CD4-positive, alpha-beta T cell treated with Interleukin-6 for 4 hours (primary cell): ENCODE data around the gene MYZAP.

Experiments used
- DNase-seq: peaks from one replicate; pipeline ENCODE4 v3.0.0-alpha.2; 2020; ENCODE audit warnings: mixed read lengths

MYZAP gene

DNA sequence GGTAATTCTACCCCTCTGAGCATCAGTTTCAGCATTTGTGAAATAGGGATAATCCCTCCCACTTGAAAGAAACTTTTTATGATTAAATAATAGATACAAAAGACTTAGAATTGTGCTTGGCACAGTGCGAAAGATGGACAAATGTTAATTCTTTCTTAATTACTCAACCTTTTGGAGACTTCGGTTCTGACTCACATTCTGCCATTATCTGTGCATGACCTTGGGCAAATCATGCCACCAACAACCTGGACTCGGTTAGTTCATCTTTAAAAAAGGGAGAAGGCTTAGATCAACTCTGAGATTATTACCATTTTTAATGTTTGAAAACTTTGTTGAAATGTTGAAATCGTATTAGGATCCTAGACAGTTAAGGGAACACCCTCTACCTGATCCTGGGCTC, 74.2 kb downstream of the MYZAP start:
- DNase-seq, result no peak

DNA sequence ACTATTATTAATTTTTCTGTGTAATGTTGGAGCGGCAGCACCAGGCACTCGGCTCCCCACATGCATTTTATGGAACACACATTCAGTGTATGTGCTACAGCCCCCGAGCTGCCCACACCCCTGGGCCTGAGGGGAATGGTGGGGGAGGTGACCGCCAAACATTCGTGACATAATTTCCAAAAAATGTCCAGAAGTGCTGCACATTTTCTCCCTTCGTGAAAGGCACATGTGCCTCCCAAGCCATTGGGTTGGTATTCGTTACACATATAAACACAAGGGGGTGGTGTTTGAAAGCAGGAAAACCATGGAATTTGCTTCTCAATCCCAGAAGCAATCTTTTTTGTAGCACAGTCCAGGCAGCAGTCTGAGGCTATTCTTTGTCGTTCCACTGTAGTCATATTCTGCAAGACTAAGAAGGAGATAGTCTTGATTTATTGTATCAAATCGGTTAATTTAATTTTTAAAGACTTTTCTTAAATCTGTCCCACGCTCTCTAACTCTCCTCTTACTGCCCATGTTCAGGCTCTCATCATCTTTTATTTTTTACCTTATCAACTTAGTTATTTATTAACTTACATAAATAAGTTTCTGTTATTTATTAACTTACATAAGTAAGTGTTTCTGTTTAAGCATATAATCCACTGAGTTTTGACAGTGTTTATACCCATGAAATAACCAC, 75.6 kb downstream of the MYZAP start:
- DNase-seq, result no peak

DNA sequence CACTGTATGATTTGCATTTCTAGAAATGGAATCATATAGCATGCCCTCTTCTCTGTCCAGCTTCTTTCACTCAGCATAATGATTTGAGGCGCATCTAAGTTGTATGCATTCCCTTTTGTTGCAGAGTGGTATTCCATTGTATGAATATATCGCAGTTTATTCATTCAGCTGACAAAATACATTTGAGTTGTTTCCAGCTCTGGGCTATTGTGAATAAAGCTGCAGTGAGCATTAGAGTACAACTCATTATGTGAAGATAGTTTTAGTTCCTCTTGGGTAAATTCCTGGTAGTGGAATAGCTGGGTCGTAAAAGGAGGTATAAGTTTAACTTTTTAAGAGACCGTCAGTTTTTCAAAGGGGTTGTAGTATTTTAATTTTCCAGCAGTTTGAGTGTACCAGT, 76.3 kb downstream of the MYZAP start:
- no peak for DNase-seq

DNA sequence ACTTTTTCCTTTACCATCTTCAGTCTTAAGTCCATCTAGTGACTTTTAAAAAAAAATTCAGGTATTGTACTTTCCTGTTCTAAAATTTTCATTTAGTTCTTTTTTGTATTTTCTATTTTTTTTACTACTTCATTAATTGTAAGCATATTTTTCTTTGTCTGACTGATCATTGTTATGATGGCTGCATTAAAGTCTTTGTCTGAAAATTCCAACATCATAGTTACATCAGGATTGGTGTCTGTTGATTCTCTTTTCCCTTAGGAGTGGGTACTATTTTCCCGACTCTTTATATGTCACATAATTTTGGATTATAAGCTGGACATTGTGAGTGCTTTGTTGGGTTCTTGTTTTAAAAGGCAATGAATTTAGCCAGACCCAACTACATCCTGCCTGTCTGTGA, 79.9 kb downstream of the MYZAP start:
- DNase-seq, result no peak

DNA sequence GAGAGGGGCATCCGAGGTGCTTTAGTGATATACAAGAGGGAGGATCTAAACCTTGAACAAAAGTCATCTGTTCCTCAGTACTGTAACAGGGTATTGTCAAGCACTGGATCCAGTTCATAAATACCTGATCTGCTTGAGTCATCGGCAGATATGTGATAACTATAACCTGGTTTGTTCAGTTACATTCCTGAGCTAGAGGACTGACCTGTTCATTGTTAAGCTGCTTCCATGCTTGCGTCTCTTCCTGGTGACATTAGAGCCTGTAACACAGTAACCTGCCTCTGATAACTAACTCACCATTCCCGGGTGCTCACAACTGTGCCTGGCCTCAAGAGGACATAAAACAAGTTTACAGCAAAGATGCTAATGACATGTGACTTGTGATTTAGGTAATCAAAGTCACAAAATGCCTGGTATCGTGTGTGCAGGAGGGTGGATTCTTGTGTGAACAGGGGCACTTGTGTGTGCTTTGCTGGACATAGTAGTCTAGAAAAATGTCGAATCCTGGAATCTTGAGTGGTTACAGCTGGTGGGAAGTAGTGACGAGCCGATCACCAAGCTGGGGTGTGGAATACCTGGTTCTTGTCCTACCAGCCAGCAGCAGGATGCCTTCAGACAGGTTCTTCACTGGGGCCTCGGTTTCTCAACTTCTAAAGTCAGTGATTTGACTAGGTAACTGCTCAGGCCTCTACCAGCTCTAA, 83.9 kb downstream of the MYZAP start:
- DNase-seq, result no peak

DNA sequence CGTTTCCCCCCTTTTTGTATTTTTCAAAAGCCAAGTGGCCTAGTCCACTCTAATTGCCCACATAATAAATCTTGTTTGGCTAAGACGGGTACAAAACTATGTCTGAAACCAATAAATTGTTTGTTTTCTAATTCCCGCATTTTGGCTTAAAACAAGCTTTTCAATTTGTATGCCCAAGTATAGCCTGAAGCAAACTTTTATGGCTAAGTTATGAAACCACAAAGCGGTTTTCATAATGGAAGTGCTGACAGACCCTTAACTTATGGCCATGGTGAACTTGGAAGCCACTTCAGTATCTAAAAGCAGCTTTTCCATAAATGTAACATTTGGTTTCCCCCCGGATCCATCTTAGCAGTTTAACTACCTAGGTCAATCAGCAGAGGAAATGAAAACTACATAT, 84.9 kb downstream of the MYZAP start:
- no peak for DNase-seq

DNA sequence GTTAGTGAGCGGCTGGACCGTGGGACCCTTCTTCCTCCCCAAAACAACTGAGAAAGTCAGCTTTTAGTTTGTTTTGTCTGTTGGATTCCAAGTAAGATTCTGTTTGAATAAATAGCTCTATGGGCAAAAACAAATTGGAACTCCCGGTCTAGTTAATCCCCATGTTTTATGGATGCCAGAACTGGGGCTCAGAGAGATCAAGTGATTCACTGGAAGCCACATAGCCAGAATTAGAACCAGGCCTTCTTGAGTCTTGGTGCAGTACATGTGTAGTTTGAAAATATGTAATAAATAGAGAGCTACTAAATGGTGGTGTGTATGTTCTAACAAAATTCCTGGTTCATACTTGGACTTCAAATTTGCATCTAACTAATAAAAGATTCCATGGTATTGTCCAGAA, 85.5 kb downstream of the MYZAP start:
- DNase-seq, result no peak

DNA sequence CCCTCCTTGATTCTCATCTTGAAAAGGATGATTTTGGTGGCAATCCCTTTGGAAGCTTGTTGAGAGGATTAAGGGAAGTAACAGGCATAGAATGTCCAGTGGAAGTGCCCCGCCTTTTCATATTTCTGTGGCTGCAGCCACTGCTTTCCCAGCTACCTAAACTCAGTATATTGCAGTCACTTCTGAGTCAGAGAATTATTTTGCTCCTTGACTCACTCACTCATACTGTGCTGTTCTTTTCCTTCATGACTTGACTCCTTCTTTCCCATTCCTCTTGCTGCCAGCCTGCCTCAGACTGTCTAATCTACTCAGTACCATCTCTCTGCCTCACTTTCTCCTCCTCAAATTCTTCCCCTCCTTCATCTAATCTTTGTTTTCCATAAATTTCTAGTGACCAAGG, 88.3 kb downstream of the MYZAP start:
- DNase-seq, result no peak

DNA sequence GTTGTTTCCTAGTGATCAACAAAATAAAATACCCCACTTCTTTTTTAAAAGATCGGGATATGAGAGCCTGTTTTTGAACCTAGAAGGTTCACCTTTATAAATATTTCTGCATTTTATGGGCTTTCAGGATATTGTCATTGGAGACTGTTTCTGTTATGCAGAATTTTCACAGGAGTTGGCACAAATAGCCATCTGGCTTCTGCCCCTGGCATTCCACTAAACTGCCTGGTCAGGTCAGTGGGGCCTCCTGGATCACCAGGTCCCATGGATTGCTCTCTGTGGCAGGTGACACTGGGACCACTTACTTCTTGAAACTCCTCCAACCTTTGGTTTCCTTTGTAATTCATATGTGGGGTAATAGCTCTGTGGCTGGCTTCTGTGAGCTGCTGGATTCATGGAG, 89.3 kb downstream of the MYZAP start:
- DNase-seq, result no peak

DNA sequence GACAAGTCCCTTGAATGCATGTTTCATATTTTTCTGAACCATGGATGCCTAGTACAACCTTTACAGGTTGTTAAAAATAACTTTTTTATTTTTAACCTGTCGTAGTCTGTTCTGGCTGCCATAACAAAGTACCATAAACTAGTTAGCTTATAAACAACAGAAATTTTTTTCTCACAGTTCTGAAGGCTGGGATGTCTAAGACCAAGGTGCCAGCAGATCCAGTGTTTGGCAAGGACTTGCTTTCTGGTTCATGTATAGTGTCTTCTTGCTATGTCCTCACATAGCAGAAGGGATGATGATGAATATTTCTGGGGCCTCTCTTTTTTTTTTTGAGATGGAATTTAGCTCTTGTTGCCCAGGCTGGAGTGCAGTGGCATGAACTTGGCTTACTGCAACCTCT, 91.8 kb downstream of the MYZAP start:
- no peak for DNase-seq

DNA sequence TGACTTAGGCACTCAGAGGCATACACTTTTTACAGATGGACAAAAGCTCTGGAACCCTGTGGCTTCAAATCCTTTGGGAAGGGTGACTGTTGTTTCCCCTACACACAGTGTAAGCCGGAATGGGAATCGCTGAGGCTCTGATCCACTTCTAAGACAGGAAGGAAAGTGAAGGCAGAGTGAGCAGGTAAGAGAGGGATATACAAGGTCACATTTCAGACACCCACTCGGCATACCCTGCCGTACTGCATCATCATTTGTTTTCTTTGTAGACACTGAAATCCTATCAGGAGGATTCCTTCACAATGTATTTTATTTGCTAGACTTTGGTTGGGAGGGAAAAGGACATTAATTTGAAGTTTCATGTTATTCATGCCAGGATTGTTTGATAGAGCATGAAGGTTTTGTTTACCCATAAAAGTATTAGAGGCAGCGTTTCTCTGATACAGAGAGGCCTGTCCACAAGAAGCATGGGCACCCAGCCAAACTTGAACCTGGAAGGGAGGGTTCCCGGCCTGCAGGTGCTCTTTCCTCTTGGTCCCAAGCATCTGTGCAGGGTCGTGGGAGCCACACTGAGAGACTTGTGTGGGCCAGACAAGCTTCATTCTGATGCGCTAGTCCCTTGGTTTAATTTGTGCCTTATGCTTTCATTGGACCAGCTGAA, 92.9 kb downstream of the MYZAP start:
- DNase-seq, result no peak

DNA sequence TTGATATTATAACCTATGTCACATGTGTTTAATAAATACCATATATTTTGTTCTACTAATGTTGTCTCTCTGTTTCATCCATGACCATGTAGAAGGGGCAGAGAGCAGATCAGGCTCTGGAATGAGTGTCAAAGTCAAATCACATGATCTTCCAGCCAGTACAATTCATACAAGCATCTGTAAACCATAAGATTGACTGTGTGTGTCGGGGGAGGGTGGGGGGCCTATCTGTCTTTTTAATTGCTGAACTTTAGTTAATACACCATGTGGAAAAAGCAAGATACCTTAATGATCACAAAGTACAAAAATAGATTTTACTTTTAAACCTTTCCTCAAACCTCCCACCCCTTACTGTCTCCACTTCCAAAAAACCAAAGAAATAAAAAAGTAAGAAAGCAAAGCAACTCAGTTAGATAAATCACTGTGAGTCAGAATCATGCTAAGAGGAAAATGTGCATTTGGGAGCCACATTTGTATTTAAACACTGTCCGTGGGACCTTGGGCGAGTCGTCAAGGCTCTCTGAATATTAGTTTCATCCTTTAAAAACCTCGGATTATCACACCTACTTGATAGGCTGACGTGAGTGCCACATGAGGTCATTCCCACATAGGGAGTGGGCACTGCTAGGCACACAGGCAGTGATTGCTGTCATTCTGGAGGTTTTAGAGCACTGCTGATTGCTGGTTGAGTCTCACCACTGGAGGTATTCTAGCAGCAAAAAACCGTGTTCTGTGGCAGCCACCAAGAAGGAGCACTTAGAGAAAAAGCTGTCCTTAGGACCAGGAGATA, 93.8 kb downstream of the MYZAP start:
- DNase-seq, result no peak

DNA sequence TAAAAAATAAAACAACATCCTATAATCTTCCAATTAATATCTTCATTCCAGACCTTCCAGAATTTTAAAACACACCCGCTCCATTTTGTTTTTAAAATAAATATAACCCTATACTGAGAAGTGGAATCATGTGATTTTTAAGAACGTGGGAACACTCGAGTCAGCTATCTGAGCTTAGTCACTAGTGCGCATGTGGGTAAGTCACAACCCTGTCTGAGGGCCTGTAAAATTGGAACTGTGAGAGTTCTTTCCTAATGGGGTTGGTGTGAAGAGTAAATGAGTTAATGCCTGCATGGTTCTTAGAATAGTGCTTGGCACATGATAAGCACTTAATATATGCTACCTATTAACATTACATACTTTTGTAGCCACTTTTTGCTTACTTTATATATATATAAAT, 95.0 kb downstream of the MYZAP start:
- no peak for DNase-seq

DNA sequence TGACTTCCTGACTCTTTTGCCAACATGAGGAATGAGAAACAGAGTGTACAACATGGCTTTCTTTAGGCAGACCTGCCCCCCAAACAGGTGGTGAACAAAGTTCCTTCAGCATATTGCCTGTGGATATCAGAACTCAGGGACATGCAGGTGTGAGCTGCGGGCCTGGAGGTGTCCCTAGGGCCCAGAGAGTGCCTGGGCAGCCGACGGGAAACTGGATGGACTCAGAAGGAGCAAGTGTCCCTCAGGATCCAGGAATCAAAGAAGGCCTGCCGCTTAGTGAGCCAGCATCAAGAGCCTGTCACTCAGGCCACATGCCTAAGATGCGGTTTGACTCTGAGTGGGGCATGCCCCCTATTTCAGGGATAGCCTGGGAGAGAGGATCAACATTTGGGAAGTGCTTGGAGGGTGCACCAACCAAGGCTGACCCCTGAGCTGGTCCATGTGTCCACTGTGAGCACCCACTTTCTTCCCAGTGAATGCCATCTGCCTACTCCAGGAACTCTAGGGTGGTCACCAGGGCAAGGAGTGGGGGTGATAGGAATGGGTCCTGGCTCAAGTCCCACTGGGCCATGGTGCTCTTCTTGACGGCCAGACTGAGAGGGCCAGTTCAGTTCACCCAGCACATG, 98.8 kb downstream of the MYZAP start:
- DNase-seq, result no peak

DNA sequence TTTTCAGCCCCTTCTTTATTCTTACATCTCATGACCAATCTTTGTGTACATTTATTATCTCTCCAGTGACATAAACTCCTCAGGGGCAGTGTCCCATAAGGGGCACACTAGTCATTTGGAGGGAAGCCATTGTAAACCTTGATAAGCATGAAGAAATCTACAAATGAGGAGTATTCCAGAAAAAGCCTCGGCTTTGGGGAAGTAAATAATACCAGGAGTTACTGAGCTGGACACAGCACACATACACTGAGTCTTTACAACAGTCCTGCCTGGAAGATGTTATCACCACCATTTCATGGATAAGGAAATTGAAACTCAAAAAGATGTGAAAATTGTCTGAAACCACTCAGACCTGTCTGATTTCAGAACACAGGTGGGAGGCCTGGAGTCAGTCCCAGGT, 99.4 kb downstream of the MYZAP start:
- DNase-seq, result no peak

DNA sequence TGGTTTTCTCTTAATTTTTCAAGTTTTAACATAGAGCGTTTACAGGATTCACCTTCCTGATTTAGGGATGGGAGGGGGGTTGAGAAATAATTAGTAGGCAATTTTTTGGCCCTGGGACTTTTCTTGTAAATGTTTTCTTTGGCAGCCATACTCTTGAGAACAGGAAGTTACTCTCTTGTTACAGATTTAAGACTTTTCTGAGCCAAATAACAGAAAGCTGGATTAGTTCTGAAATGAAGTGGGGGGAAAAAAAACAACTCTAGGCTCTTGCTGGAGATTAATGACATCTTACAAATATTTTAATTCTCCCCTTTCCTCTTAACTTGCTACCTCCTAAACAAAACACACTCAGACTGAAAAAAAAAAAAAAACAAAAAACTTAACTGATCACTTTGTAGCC, 101.0 kb downstream of the MYZAP start:
- DNase-seq, result no peak

DNA sequence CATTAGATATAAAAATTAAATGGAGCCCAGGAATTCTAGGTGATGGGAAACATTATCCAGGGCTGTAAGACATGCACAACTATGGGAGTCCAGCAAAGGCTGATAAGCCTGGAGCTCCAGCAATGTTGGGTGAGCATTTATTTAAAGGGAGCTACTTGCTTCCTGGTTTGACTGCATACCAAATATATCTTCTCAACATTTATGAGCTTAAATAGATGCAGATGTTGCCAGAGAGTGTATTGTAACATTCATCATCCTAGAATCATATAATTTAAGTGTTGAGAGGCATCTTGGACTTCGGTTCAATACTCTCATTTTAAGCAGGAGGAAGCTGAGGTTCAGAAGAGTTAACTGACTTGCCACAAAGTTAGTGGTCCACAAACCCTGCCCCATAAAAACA, 102.6 kb downstream of the MYZAP start:
- DNase-seq, result no peak

DNA sequence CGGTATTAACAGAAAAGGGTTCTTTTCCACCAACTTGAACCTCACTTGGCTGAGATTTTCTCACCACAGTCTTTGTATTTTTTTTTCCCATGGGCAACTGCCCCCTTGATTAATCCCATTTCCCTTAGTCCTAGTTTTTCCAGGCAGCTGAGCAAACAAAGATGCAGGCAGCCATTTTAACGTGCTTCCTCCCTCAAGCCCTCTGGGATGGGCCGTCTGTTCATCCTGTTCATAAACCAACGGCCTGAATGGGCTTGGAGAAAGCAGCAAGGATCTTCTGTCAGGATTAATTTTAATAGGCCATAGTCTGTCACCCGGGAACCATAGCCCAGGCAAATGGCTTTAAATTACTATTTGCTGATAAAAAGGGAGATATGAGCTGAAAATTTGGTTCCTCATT, 104.4 kb downstream of the MYZAP start:
- no peak for DNase-seq

DNA sequence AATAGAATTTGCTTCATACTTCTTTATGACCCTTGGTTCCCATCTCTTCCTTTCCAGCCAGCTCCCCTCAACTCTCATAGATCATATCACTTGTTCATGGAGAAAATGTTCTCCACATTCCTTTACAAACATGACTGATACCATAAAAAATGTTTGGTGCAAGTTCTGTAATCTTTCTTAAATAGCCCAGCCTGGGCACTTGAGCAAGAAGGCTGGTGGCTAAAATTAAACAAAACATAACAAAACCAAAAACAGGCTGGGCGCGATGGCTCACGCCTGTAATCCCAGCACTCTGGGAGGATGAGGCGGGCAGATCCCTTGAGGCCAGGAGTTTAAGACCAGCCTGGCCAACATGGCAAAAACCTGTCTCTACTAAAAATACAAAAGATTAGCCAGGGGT, 105.9 kb downstream of the MYZAP start:
- DNase-seq, result no peak

DNA sequence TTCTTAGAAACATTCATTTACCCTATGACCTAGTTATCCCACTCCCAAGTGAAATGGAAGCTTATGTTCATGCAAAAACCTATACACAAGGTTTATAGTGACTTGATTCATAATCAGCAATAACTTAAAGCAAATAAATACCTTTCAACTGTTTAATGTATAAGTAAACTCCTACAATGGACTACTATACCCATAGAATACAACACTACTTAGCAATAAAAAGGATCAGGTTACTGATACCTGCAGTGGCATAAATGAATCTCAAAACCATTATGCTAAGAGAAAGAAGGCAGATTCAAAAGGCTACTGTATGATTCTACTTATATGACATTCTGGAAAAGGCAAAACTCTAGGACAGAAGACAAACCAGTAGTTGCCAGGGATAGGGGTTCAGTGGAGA, 106.5 kb downstream of the MYZAP start:
- no peak for DNase-seq

DNA sequence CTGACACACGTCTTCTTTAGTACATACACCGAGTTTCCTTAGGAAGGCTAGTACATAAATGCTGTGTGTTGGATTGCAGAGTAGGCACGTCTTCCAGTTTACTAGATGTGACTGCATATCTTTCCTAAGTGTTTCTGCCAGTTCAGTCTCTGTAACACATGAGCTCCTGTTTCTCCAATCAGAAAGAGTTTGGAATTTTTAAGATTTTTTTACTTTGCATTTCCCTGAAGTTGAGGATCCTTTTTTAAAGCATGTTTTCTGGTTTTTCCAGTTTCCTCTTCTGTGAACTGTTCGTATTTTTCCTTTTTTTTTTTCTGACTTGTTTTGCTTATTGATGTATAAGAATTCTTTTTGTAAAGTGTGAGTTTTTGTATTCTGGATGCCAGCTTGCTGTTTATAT, 107.3 kb downstream of the MYZAP start:
- no peak for DNase-seq

DNA sequence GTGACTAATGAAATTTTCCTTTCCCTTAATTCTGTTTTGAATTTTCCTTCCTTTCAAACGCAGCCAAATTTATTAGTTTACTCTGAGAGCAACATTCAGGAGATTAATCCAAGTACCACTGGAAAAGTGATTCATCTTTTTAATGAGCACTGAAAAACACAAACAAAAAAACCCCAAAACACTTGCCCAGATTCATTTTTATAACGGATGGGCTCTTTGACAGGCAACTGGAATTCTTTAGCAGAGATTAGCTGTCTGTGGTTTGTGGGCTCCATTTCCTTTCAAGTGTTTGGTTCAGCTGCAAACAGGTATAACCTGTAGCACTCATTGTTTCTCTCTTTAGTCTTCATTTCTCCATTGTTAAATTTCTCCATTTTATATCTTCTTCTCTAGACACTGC, 111.7 kb downstream of the MYZAP start:
- DNase-seq, result peak; percentile 40

DNA sequence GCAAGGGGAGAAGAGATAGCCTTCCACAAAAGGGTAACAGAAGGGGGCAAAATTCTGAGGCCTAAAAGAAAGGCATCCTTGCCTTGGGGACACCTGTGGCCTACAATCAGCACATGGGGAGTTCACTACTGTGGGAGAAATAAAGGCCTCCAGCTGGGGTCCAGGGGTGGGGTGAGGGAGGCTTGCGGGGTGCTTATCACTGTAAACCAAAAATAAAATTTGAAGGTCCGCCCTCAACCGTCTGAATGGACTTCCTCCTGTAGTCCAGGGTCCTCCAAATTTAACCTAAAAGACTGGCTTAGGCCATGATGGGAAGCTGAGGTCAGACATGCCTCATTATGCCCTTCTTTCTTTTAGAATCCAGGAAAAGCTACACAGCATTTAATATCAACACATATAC, 112.7 kb downstream of the MYZAP start:
- no peak for DNase-seq
